GM18526 (cell line): ENCODE data around the gene SLC38A10.

ENCODE experiments used
- POLR2A ChIP-seq: IDR thresholded peaks from 3 replicates; pipeline ENCODE4 v1.6.1; 2011; ENCODE audit not compliant: insufficient read length; ENCODE audit errors: extremely low read depth

The SLC38A10 gene

DNA sequence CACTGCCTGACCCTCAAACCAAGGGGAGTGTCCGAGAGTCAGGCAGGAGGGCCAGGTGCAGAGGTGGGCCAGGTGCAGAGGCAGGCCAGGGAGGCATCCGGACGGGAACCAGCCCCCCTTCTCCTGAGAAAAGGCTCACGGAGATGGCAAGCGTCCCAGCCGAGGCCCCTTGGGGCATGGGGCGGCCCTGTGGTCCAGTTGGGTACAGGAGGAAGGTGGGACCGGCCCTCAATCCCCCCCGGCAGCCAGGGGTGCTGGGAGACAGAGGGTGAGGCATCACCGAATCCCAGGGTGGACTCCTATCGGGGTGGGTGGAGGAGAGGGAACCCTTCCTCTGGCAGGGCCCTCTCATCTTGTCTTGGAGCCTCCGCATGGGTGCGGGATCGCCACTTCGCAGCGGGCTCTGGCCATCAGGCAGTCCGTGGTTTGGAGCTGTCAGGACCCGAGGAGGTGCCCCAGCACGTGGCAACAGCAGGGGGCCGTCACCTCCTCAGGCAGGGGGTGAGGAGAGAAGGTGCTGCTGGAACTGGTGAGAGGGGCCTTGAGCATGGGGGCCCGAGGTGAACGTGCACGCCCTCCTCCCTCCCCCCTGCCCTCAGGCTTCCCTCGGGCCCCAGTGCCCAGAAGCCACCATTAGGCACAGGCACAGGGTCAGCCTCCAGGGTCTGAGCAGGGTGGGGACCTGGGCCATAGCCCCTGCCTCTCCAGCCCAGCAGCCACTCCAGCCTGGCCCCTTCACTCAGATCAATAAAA lies 38.7 kb upstream of the SLC38A10 start:
- no peak for TF ChIP-seq POLR2A

DNA sequence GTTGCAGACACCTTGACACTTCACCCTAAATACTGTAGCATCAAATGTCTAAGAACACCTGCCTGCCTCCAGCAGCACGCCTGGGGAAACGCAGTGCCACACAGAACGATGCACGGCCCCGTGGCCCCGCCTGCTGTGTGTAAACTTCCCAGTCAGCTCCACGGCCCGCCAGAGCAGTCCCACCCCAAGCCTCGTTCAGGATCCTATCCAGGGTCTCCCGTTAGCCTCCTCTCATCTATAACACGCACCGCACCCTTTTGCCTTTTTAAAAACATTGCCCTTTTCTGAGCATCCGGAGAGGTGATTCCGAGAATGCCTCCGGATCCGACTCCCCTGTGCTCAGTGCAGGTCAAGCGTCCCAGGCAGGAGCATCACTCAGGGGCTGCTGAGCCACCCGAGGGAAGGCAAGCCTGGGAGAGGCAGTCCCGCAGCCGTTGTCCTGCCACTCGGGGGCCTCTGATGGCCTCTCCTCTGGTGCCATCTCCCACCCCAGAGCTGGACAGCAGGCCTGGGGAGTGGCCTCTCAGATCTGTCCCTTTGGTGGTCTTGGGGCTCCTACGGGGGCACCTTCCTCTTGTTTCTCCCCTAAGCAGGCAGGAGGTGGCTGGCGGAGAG lies 37.9 kb upstream of the SLC38A10 start:
- TF ChIP-seq POLR2A, result no peak

DNA sequence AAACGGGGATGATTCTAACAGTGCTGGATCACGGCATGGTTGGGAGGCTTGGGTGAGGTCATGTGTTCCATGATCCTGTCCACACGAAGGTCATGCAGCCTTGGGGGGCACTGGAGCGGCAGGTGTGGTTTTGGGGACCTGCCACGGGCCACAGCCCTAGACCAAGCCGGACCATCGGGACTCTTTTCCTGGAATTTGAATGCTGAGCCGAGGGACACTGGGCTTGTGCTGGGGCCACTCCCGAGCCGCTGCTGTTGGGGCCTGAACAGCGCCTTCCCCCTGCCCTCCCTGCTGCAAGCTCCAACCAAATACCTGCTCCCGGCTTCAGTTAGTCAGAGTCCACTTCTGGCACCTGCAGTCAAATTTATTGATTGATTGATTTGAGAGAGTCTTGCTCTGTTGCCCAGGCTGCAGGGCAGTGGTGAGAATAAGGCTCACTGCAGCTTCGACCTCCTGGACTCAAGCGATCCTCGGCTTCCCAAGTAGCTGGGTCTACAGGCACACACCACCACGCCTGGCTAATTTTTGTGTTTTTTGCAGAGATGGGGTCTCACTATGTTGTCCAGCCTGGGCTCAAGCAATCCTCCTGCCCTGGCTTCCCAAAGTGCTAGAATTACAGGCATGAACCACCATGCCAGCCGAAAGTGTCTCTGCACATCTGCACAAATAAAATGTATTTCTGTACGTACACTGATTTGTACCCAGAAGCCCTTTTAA lies 37.2 kb upstream of the SLC38A10 start:
- no peak for TF ChIP-seq POLR2A

- no peak for TF ChIP-seq POLR2A
Observed at GRCh38 chr17:81331527-81332043, 36.5 kb upstream of the SLC38A10 start.

GRCh38 chr17:81330884-81331245 lies 35.8 kb upstream of the SLC38A10 start:
- TF ChIP-seq POLR2A, result no peak

GRCh38 chr17:81329927-81330883 lies 35.1 kb upstream of the SLC38A10 start:
- no peak for TF ChIP-seq POLR2A

DNA sequence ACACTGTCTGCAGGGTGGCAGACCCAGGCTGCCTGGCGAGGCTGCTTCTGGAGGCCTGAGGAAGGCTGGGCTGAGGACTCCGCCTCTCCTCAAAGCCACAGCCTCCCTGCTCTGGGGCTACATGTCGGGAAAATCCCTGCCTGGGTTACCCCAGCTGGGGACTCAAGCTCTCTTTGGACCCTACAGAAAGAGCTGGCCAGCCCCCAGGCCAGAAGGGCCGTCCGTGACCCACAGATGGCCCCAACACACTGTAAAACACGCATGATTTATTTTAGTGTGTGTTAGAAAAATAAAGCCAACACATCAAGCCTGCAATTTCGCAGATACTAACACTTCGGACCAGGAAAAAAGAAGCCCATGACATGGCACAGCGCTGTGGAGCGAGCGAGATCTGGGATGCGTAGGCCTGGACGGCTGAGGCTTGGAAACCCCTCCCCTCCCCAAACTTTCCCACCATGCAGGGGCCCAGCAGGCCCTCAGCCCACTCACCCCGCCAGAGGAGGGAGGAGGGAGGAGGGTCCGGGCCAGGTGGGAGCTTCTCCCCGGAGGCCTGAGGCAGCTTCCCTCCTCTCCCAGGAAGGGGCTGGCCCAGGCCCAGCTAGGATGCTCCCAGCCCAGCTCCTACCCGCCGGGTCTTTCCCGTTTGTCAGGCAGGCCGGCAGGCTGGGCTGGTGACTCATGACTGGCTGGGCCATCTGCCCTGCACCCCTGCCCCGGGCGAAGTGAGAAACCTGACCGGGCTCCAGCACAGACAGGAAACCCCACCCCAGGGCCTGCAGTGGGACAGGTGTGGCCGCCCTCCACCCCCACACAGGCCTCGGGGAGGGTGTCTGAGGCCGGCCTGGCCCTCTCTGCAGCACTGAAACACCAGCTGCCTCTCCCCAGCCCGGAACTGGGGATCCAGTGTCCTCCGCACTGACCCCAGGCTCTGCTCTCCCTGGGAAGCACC lies 34.1 kb upstream of the SLC38A10 start:
- no peak for TF ChIP-seq POLR2A

DNA sequence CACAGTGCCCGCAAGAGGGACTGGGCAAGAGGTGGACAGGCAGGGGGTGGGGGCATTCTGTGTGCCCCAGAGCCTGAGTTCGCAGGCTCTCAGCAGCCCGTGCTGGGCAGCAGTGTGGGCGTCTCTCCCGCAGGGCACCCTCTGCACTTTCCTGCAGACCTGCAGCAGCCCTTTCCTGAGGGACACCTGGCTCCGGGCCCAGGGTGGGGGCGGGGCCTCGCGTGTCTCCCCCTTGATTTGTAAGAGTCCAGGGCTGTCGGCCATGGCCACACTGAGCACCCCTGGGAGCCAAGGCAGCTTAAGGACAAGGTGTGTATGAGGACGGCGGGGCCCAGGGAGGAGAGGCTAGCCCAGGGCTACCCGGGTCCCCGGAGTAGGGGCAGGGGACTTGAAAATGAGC lies 33.4 kb upstream of the SLC38A10 start:
- no peak for TF ChIP-seq POLR2A

DNA sequence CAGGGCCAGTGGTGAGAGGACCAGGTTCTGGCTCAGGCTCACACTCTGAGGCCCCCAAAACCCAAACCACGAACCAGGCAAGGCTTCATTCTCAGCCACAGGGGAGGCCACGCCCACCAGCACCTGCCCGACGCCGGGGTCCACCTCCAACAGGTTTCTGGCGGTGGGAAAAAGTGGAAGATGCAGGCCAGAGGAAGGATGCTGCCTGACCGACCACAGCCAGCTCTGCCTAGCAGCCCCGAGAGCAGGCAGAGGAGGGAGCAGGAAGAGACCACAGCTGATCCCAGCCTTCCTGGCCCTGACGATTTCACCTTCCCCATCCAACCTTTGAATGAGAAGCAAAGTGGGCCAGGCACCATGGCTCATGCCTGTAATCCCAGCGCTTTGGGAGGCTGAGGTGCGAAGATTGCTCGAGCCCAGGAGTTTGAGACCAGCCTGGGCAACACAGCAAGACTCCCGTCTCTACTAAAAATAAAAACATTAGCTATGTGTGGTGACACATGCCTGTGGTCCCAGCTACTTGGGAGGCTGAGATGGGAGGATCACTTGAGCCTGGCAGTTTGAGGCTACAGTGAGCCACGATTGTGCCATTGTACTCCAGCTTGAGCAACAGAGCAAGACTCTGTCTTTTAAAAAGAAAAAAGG lies 30.7 kb upstream of the SLC38A10 start:
- TF ChIP-seq POLR2A, result no peak

DNA sequence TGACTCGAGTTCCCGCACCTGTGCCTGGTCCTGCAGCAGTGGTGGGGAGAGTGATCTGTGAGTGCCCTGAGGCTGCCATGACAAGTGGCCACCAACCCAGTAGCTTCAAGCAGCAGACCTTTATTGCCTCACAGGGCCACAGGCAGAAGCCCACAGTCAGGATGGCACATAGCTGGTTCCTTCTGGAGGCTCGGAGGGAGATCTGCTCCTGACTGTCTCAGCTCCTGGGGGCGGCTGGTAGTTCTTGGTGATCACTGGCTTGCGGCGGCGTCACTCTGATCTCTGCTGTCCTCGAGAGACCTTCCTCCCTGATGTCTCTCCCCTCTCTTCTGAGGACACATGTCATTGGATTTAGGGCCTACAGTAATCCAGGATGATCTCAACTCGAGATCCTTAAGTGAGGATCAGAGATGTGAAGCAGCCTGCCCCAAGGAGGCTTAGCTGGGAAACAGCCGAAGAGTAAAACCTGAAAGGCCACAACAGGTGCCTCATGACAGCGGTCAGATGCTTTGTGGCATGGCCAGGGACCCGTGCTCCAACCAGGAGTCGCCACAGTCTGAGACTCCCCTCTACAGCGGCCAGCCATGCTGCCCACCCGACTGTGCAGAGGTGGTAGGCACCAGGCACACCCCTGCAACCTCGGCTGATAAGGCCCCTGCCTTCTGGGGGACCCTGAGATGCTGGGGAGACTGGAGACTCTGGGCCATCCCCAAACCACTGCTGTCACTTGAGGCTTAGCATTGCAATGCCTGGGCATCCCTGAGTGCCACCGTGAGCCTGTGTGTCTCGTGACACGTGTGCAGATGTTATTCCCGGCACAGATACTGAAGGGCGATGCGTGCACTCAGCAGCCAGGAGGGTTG lies 30.0 kb upstream of the SLC38A10 start:
- no peak for TF ChIP-seq POLR2A

GRCh38 chr17:81324177-81324850 lies 29.2 kb upstream of the SLC38A10 start:
- TF ChIP-seq POLR2A, result no peak

- no peak for TF ChIP-seq POLR2A
Observed at GRCh38 chr17:81323411-81323868, 28.3 kb upstream of the SLC38A10 start.

DNA sequence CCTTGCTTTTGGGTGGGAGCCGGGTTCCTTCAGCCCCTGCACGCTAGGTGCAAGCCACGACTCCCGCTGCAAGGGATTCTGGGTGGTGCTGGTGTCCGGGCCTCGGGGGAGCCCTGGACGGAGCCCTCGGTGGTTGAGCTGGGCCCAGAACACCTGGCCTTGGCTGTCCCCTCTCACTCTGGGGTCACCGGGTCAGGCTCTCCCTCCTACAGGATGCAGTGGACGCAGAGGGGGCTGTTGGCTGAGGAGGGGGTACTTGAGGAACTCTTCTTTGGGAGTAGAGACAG lies 27.9 kb upstream of the SLC38A10 start:
- TF ChIP-seq POLR2A, result no peak
